ENCODE measurements around the gene MVB12B. TPM values are rescaled to one million over a fixed set of nuclear protein-coding genes. Genes with fewer than 3 reads are reported as not detected.

Gene MVB12B
- total RNA-seq, 2 experiments from 2014 or later = 7.9 to 9.5 TPM

- Mint-ChIP-seq H3K36me3 (peaks cover 12% of the 10 kb centered on the region), H3K9me3 (no peaks in the 10 kb centered on the region), H3K27ac (no peak overlapping the region), H3K4me1 (peaks cover 54% of the 10 kb centered on the region), H3K4me3 (no peak overlapping the region), H3K27me3 (no peaks in the 10 kb centered on the region)
- no peak for DNase-seq
These were observed 65.4 kb downstream of the MVB12B start for GRCh38 chr9:126391713-126392661.

GRCh38 chr9:126392662-126393371, 66.2 kb downstream of the MVB12B start:
- no peaks in the 10 kb centered on the region for H3K9me3 Mint-ChIP-seq
- peaks cover 13% of the 10 kb centered on the region for H3K36me3 Mint-ChIP-seq
- DNase-seq = no peak
- peaks cover 62% of the 10 kb centered on the region for H3K4me1 Mint-ChIP-seq
- H3K27me3 Mint-ChIP-seq = no peaks in the 10 kb centered on the region
- H3K4me3 Mint-ChIP-seq = no peak overlapping the region
- H3K27ac Mint-ChIP-seq = no peak overlapping the region

DNA sequence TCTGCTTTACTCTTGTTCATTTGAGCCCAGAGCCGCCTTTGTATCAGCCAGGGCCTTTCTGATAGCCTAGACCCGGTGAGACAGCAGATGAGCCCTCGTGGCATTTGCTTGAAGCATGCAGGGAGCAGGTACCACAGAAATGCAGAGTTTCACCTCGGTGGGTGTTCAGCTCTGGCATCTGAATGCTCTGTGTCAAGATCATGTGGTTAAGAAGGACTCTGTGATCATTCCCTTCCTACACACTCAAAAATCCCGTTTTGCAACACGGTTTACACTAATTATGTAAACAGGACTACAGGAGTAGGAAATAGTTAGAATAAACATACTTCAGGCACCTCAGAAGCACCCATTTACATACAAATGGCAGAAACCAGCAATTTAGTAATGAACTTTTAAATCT, 67.2 kb downstream of the MVB12B start:
- no peak overlapping the region for H3K27ac Mint-ChIP-seq
- peaks cover 72% of the 10 kb centered on the region for H3K4me1 Mint-ChIP-seq
- no peak overlapping the region for H3K4me3 Mint-ChIP-seq
- H3K27me3 Mint-ChIP-seq = no peaks in the 10 kb centered on the region
- H3K36me3 Mint-ChIP-seq = peaks cover 13% of the 10 kb centered on the region
- no peak for DNase-seq
- no peaks in the 10 kb centered on the region for H3K9me3 Mint-ChIP-seq

DNA sequence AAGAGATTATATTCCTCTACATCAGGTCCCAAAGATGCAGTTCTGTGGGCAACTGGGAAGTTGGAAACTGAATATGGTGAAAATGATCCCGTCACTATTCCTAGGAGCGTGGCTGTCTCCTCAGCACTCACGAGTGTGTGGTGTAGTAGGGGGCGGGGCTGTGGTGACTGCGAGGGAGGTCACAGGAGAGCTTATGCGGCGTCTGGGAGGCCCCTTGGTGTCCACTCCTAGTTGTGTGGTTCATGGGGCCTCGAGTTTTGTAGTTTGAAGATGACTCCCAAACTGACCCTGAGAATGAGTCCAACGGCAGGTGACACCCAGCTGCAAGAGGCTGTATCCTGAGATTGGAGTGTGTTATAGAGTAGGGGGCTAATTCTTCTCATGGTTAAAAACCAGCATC, 68.2 kb downstream of the MVB12B start:
- Mint-ChIP-seq H3K27ac (no peak overlapping the region), H3K27me3 (no peaks in the 10 kb centered on the region), H3K4me1 (peaks cover 70% of the 10 kb centered on the region), H3K36me3 (peaks cover 13% of the 10 kb centered on the region), H3K9me3 (no peaks in the 10 kb centered on the region), H3K4me3 (no peak overlapping the region)
- DNase-seq = no peak

GRCh38 chr9:126395439-126396212, 69.0 kb downstream of the MVB12B start:
- no peak for DNase-seq
- H3K4me3 Mint-ChIP-seq = no peak overlapping the region
- peak overlapping the region; percentile 0 for H3K27ac Mint-ChIP-seq
- H3K27me3 Mint-ChIP-seq = no peaks in the 10 kb centered on the region
- H3K4me1 Mint-ChIP-seq = peaks cover 68% of the 10 kb centered on the region
- no peaks in the 10 kb centered on the region for H3K9me3 Mint-ChIP-seq
- H3K36me3 Mint-ChIP-seq = peaks cover 13% of the 10 kb centered on the region

DNA sequence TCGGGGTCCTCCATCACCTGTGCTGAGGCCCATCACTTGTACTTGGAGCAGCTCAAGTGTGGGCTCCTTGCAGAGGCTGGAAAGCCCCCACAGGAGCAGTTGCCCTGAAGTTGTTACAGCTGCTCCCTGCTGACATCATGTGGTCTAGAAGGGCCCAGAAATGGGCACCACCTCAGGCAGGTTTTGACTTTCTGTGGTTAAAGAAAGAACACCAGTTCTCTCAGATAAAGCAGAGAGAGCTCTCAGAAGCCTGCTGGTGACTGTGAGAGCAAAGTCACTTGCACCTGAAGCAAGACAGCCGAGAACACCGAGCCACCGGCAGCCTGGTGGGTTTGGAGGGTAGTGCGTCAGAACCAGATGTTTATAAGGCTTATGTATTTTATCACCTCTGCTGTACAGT, 70.4 kb downstream of the MVB12B start:
- Mint-ChIP-seq H3K36me3 (peaks cover 13% of the 10 kb centered on the region), H3K9me3 (no peaks in the 10 kb centered on the region), H3K4me3 (peak overlapping the region; percentile 56), H3K27me3 (no peaks in the 10 kb centered on the region), H3K27ac (peak overlapping the region; percentile 81), H3K4me1 (peaks cover 65% of the 10 kb centered on the region)
- peak; percentile 85 for DNase-seq

DNA sequence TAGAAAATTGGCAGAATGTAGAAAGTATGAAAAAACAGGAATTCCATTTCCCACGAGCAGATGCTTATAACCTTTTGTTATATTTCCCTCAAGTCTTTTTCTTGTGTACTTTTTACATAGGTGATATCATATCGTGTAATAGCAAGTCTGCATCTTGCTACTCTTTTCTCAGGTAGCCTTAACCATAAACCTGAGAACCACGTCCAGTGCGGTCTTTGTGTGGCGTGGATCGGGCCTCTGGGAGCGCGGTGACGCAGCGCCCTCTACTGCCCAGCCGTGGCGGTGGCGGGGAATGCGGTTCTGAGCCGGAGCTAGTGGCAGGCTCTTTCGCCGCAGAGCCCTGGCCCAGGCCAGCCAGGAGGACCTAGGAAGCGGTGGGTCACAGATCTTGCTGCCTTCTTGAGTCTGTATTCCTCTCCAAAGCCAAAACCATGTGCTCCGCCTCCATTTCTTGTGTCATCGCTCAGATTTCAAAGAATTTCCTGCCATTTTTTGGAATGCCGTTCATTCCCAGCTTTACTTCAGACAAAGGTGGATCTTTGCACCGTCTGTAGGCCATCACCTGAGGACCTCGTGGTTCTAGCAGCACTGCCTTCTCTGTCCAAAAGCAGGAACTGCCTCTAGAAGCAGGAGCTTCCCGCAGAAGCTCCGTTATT, 71.9 kb downstream of the MVB12B start:
- Mint-ChIP-seq H3K27ac (peak overlapping the region; percentile 11), H3K4me1 (peaks cover 70% of the 10 kb centered on the region), H3K9me3 (no peaks in the 10 kb centered on the region), H3K27me3 (no peaks in the 10 kb centered on the region), H3K36me3 (peaks cover 12% of the 10 kb centered on the region), H3K4me3 (peak overlapping the region; percentile 50)
- DNase-seq = peak; percentile 80

DNA sequence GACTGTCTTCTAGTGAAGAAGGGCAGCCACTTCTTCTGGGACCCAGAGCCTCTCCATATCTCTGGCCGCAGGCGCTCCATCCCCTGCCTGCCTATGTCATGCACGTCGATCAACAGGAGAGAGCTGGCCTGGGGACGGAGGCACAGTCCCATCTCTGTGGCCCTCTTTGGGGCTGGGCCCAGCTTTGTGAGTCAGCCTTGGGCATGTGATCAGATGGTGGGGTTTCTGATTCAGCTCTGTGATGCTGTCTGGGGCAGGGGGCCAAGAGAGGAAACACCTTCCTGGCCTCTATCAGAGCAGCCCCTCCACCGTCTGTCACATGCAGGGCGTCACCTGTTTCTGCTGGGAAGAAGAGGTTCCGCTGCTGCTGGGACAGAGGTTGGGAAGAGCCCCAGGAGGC, 72.6 kb downstream of the MVB12B start:
- H3K27ac Mint-ChIP-seq = no peak overlapping the region
- no peaks in the 10 kb centered on the region for H3K9me3 Mint-ChIP-seq
- no peak for DNase-seq
- no peak overlapping the region for H3K4me3 Mint-ChIP-seq
- H3K36me3 Mint-ChIP-seq = peaks cover 12% of the 10 kb centered on the region
- H3K4me1 Mint-ChIP-seq = peaks cover 69% of the 10 kb centered on the region
- H3K27me3 Mint-ChIP-seq = no peaks in the 10 kb centered on the region

DNA sequence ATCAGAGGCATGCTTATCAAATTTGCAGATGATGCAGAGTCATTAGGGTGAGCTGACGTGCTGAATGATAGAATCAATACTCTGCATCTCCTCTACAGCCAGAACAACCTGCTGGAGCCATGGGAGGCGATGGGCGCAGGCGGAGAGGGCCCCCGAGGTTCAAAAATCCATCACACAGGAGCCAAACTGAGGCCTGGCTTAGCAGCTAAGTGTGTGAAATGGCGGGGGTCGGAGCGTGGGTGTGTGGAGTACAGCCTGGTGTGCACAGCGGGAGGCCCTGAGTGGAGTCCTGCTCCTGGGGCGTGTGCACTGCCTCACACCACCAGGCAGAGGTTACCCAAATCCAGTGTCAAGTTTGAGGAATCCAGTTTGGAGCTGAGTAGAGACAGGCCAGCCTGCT, 73.2 kb downstream of the MVB12B start:
- no peak overlapping the region for H3K27ac Mint-ChIP-seq
- H3K36me3 Mint-ChIP-seq = peaks cover 10% of the 10 kb centered on the region
- peaks cover 64% of the 10 kb centered on the region for H3K4me1 Mint-ChIP-seq
- H3K27me3 Mint-ChIP-seq = no peaks in the 10 kb centered on the region
- H3K4me3 Mint-ChIP-seq = no peak overlapping the region
- H3K9me3 Mint-ChIP-seq = no peaks in the 10 kb centered on the region
- no peak for DNase-seq

GRCh38 chr9:126400571-126400970, 73.9 kb downstream of the MVB12B start:
- Mint-ChIP-seq H3K9me3 (no peaks in the 10 kb centered on the region), H3K27ac (no peak overlapping the region), H3K36me3 (peaks cover 8% of the 10 kb centered on the region), H3K27me3 (no peaks in the 10 kb centered on the region), H3K4me3 (no peak overlapping the region), H3K4me1 (peaks cover 58% of the 10 kb centered on the region)
- DNase-seq = no peak

DNA sequence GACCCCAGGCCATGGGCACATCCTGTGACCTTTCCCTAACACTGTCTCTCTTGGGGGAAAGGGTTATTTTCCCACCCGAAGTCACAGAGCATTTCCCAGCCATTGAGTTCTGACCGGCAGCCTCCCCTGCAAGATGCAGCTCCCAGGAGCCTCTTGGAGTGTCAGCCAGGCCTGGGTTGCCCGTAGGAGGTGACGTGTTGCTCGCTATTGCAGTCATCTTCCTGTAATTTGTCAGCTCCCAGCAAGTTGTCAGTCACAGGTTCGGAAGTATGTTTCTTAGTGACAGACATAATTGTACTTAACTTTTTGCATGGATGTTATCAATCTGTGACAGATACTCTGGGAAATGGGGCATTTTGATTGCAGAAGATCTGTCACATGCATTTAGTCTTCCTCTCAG, 74.5 kb downstream of the MVB12B start:
- no peak for DNase-seq
- Mint-ChIP-seq H3K27ac (no peak overlapping the region), H3K9me3 (no peaks in the 10 kb centered on the region), H3K4me1 (peaks cover 52% of the 10 kb centered on the region), H3K36me3 (peaks cover 5% of the 10 kb centered on the region), H3K27me3 (no peaks in the 10 kb centered on the region), H3K4me3 (no peak overlapping the region)

- H3K27ac Mint-ChIP-seq = no peak overlapping the region
These were observed 75.0 kb downstream of the MVB12B start for GRCh38 chr9:126401581-126401980.

GRCh38 chr9:126403397-126403796, 76.8 kb downstream of the MVB12B start:
- H3K9me3 Mint-ChIP-seq = no peaks in the 10 kb centered on the region
- peaks cover 2% of the 10 kb centered on the region for H3K36me3 Mint-ChIP-seq
- DNase-seq = no peak
- peaks cover 34% of the 10 kb centered on the region for H3K4me1 Mint-ChIP-seq
- H3K27me3 Mint-ChIP-seq = no peaks in the 10 kb centered on the region
- no peak overlapping the region for H3K4me3 Mint-ChIP-seq
- no peak overlapping the region for H3K27ac Mint-ChIP-seq

More at GRCh38 chr9:126401581-126401980, 75.0 kb downstream of the MVB12B start:
- Mint-ChIP-seq H3K36me3 (peaks cover 4% of the 10 kb centered on the region), H3K4me3 (no peak overlapping the region), H3K4me1 (peaks cover 48% of the 10 kb centered on the region), H3K9me3 (no peaks in the 10 kb centered on the region), H3K27me3 (no peaks in the 10 kb centered on the region)
- no peak for DNase-seq

GRCh38 chr9:126404459-126404858, 77.8 kb downstream of the MVB12B start:
- H3K36me3 Mint-ChIP-seq = peaks cover 2% of the 10 kb centered on the region
- no peak for DNase-seq
- H3K4me1 Mint-ChIP-seq = peaks cover 33% of the 10 kb centered on the region
- no peak overlapping the region for H3K4me3 Mint-ChIP-seq
- H3K27me3 Mint-ChIP-seq = no peaks in the 10 kb centered on the region
- H3K9me3 Mint-ChIP-seq = no peaks in the 10 kb centered on the region
- no peak overlapping the region for H3K27ac Mint-ChIP-seq

Measured in activated naive CD8-positive, alpha-beta T cell treated with anti-CD3 and anti-CD28 coated beads for 36 hours (primary cell).